ENCODE data around the gene FBN2. TPM values are rescaled to one million over a fixed set of nuclear protein-coding genes. Genes with fewer than 3 reads are reported as not detected.

Gene FBN2
- total RNA-seq, 4 donors from 2014 or later, result 0.04 to 0.39 (median 0.15) TPM; not detected in 1

GRCh38 chr5:128350705-128351104 lies 187.3 kb downstream of the FBN2 start:
- H3K4me3 ChIP-seq (ENCODE audit: low read depth, poor library complexity, severe bottlenecking), result no peak overlapping the region
- TF ChIP-seq, protein P1, sequence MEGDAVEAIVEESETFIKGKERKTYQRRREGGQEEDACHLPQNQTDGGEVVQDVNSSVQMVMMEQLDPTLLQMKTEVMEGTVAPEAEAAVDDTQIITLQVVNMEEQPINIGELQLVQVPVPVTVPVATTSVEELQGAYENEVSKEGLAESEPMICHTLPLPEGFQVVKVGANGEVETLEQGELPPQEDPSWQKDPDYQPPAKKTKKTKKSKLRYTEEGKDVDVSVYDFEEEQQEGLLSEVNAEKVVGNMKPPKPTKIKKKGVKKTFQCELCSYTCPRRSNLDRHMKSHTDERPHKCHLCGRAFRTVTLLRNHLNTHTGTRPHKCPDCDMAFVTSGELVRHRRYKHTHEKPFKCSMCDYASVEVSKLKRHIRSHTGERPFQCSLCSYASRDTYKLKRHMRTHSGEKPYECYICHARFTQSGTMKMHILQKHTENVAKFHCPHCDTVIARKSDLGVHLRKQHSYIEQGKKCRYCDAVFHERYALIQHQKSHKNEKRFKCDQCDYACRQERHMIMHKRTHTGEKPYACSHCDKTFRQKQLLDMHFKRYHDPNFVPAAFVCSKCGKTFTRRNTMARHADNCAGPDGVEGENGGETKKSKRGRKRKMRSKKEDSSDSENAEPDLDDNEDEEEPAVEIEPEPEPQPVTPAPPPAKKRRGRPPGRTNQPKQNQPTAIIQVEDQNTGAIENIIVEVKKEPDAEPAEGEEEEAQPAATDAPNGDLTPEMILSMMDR (IDR thresholded peaks at IDR 0.05), result no peak
- no peak for TF ChIP-seq POLR2A (IDR thresholded peaks at IDR 0.05)
- no peak for DNase-seq (ENCODE audit: low spot score in 2 of 2)
- intact Hi-C loops (cut with DNase I; ENCODE audit: low total_unique reads), result no loop called here
- 91 to 93% methylated on average over 5 of the region's 5 CpGs for WGBS, 2 donors

DNA sequence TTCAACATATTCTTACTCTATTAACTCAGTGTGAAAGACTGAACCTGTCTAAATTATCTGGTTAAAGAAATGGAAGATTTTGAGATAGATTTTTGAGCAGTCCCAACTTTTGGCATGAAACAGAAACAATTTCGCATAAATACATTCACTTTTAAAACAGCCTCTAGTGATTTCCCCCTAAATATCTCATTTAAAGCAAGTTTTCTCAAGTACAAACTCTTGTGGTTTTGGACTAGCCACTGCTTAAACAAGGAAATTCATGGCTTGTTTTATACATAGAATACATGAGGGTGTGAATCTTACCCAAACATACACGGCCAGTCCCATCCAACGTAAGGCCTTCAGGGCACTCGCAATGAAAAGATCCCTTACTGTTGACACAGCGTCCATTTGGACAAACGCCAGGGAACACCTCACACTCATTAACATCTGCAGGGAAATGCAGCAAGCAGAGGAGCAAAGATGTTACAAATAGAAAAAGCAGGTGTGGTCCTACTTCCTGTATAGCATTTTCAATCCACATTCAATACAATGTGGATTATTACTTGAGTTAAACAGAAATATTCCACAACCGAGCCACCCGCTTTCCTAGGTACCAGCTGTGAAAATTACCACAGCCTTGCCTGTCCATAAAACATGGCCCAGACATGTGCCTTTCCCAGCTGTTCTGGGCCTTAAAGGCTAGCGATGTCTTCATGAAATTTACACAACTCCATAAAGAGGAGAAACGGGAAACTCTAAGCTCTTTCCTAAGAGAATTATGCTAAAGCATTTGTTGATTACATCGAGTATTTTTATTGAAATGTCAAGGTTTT lies 188.8 kb downstream of the FBN2 start:
- peak in 1 of 2 donors; percentile 22 for DNase-seq (ENCODE audit: low spot score in 2 of 2)
- WGBS, 2 donors, result 50 to 52% methylated on average over 11 of the region's 11 CpGs
- intact Hi-C loops (cut with DNase I; ENCODE audit: low total_unique reads), result no loop called here

DNA sequence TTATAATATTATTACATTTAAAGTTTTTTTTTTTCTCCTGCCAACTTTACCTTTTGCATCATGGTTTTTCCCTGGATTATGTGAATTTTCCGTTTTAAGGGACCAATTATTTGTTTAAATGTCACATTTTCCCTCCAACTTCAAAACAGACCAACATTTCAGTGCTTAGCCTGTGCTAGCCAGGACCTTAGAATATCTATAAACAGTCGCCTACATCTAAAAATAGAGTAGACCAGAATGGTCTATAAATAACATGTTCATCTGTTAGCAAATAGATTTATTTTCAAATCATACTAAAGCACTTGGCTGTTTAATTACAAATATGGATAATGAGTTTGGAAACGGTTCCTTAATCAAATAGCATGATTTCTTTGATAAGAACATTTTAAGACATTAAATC lies 192.0 kb downstream of the FBN2 start:
- no peak overlapping the region for H3K4me3 ChIP-seq (ENCODE audit: low read depth, poor library complexity, severe bottlenecking)
- TF ChIP-seq, protein P1 (IDR thresholded peaks at IDR 0.05), result no peak
- TF ChIP-seq POLR2A (IDR thresholded peaks at IDR 0.05), result no peak
- WGBS, 2 donors, result 46 to 51% methylated on average over 3 of the region's 3 CpGs
- DNase-seq (ENCODE audit: low spot score in 2 of 2), result no peak
- intact Hi-C loops (cut with DNase I; ENCODE audit: low total_unique reads), result no loop called here

More for the DNA sequence above, 188.8 kb downstream of the FBN2 start:
- no peak for TF ChIP-seq POLR2A (IDR thresholded peaks at IDR 0.05)
- TF ChIP-seq, protein P1 (IDR thresholded peaks at IDR 0.05), result no peak
- no peak overlapping the region for H3K4me3 ChIP-seq (ENCODE audit: low read depth, poor library complexity, severe bottlenecking)

DNA sequence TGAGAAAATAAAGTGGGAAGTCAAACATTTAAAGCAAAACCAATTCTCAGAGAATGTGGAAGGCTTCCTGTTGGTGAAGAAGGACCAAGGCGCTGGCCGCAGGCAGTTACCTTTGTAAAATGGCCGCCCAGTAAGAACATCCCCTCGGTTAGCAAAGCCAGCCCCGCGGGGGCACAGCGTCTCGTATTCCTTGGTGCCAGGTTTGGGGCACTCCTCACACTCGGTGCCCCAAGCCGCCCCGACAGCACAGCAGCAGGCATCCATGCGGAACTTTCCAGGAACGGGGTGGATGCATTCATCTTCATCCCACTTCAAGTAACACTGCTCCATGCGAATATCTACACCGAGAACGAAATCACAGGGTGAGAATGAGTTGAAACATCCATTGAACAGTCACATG lies 192.8 kb downstream of the FBN2 start:
- intact Hi-C loops (cut with DNase I; ENCODE audit: low total_unique reads), result no loop called here
- no peak for DNase-seq (ENCODE audit: low spot score in 2 of 2)
- 93 to 95% methylated on average over 16 of the region's 16 CpGs for WGBS, 2 donors
- no peak overlapping the region for H3K4me3 ChIP-seq (ENCODE audit: low read depth, poor library complexity, severe bottlenecking)
- no peak for TF ChIP-seq POLR2A (IDR thresholded peaks at IDR 0.05)
- TF ChIP-seq, protein P1 (IDR thresholded peaks at IDR 0.05), result no peak

DNA sequence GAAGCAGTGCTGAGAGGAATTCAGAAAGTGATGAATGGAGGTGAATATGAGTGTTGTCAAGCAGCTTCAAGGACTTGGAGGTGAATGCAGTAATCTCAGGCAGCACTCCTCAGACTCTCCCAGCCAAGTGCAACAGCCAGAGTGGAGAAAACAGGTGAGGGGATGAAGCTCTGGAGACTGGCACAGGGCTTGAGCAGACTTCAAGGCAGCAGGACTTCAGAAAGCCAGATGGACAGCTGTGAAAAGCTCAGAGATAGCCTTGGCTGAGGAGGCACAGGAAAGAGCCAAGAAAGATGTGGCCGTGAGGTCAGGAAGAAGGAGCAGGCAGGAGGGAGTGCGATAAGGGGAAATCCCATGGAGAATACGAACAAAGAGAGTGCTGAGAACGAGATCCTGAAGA lies 194.9 kb downstream of the FBN2 start:
- WGBS, 2 donors, result 65 to 78% methylated on average over 4 of the region's 4 CpGs
- no peak overlapping the region for H3K4me3 ChIP-seq (ENCODE audit: low read depth, poor library complexity, severe bottlenecking)
- intact Hi-C loops (cut with DNase I; ENCODE audit: low total_unique reads), result no loop called here
- no peak for TF ChIP-seq POLR2A (IDR thresholded peaks at IDR 0.05)
- TF ChIP-seq, protein P1 (IDR thresholded peaks at IDR 0.05), result no peak
- DNase-seq (ENCODE audit: low spot score in 2 of 2), result no peak

All from lower leg skin (tissue), 4 donors.